ENCODE measurements around the gene SHC4.

DNA sequence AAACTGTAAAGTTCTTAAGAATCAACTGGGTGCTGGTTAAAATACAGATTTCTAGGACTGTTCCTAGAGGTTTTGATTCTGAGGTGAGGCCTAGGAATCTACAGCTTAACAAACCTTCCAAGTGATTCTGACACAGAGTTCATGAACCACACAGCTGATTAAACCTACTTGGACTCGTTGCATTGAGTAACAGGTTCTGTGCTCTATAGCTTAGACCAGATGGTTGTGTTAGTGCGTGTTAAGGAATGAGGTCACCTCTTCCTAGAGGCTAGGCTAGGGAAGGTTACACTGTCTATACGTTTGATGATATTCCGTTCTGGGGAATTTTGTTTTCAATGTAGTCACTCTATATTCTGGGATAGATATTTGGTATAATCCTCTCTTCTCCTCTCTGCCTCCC, 63.9 kb downstream of the SHC4 start:
- TF ChIP-seq, protein P1, sequence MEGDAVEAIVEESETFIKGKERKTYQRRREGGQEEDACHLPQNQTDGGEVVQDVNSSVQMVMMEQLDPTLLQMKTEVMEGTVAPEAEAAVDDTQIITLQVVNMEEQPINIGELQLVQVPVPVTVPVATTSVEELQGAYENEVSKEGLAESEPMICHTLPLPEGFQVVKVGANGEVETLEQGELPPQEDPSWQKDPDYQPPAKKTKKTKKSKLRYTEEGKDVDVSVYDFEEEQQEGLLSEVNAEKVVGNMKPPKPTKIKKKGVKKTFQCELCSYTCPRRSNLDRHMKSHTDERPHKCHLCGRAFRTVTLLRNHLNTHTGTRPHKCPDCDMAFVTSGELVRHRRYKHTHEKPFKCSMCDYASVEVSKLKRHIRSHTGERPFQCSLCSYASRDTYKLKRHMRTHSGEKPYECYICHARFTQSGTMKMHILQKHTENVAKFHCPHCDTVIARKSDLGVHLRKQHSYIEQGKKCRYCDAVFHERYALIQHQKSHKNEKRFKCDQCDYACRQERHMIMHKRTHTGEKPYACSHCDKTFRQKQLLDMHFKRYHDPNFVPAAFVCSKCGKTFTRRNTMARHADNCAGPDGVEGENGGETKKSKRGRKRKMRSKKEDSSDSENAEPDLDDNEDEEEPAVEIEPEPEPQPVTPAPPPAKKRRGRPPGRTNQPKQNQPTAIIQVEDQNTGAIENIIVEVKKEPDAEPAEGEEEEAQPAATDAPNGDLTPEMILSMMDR (IDR thresholded peaks at IDR 0.05), result no peak
- no peak for TF ChIP-seq EP300 (IDR thresholded peaks at IDR 0.05)
- TF ChIP-seq POLR2A (IDR thresholded peaks at IDR 0.05), result no peak
- no peak for TF ChIP-seq POLR2AphosphoS5 (IDR thresholded peaks at IDR 0.05)
